ENCODE data around the gene TAF3.

Gene TAF3

DNA sequence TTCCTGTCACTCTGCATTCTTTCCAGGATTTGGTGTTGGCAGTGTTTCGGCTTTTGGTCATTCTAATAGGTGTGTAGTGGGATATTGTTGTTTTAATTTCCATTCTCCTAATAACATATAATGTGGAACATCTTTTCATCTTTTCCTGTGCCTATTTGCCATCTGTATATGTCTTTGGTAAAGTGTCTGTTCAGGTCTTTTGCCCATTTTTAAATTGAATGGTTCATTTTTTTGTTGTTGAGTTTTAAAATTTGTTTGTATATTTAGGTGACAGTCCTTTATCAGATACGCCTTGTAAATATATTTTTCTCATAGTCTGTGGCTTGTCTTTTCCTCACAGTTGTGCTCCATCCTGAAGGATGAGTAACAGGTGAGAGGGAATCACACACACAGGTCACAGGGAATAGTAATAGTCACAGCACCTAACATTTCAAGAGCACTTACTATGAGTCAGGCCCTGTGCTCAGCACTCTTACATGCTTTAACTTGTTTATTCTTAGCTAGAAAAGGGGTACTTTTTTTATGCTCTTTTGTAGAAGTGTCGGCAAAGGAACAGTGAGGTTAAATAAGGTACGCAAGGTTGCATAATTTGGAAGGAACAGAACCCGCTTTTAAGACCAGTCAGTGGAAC, 119.1 kb downstream of the TAF3 start:
- DNase-seq = no peak
- no peak overlapping the region for H3K9ac ChIP-seq (ENCODE audit: low read depth, low read length)
- no peak for ATAC-seq (ENCODE audit: insufficient read depth, low read depth)
- no peaks in the 10 kb centered on the region; the same call in 1 of the 2 replicates for H4K20me1 ChIP-seq (ENCODE audit: insufficient read depth, low read length)
- H3K9me3 ChIP-seq (ENCODE audit: insufficient read depth, low read length, severe bottlenecking) = no peaks in the 10 kb centered on the region
- H3K79me2 ChIP-seq (ENCODE audit: insufficient read depth, low read length) = 0 out of 2 replicates have a peak, but pooled peaks cover 2% of the 10 kb centered on the region
- TF ChIP-seq, protein P1, sequence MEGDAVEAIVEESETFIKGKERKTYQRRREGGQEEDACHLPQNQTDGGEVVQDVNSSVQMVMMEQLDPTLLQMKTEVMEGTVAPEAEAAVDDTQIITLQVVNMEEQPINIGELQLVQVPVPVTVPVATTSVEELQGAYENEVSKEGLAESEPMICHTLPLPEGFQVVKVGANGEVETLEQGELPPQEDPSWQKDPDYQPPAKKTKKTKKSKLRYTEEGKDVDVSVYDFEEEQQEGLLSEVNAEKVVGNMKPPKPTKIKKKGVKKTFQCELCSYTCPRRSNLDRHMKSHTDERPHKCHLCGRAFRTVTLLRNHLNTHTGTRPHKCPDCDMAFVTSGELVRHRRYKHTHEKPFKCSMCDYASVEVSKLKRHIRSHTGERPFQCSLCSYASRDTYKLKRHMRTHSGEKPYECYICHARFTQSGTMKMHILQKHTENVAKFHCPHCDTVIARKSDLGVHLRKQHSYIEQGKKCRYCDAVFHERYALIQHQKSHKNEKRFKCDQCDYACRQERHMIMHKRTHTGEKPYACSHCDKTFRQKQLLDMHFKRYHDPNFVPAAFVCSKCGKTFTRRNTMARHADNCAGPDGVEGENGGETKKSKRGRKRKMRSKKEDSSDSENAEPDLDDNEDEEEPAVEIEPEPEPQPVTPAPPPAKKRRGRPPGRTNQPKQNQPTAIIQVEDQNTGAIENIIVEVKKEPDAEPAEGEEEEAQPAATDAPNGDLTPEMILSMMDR (IDR thresholded peaks at IDR 0.05; ENCODE audit: borderline replicate concordance, extremely low read depth, low read length, poor library complexity, severe bottlenecking) = no peak
- no peak for TF ChIP-seq EZH2 (IDR thresholded peaks at IDR 0.05; ENCODE audit: borderline replicate concordance, low read depth, low read length, severe bottlenecking)
- no peak overlapping the region for H3K4me2 ChIP-seq (ENCODE audit: insufficient read depth, low read length)
- no peaks in the 10 kb centered on the region for H3K4me1 ChIP-seq (ENCODE audit: insufficient read depth, low read length)
- no peak overlapping the region for H3K27ac ChIP-seq (ENCODE audit: low read length)
- H3K27me3 ChIP-seq (ENCODE audit: insufficient read depth, low read length, poor library complexity) = no peaks in the 10 kb centered on the region
- no peak overlapping the region for H2AFZ ChIP-seq (ENCODE audit: low read depth, low read length)
- H3K4me3 ChIP-seq (ENCODE audit: low read depth in 1 of 2, low read length in 2 of 2) = no peak overlapping the region
- no peaks in the 10 kb centered on the region for H3K36me3 ChIP-seq (ENCODE audit: insufficient read depth, low read length)

DNA sequence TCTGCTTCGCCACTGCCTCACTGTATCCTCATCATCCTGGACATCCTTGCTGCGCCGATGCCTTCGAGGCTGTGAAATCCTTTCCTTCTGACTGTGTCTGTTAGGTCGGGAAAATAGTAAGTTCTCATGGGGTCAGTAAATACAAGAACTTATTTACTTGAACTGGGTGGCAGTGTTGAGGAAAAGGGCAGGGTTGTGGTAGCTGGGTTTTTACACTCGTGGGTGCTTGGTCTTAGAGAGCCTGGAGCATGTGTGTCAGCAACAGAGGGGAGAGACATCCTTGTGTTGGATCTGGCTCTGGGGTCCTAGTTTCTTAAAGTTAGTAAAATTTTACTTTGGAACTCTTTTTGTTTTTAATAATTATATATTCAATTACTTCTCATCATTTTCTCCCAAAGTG, 123.3 kb downstream of the TAF3 start:
- Histone ChIP-seq H3K36me3 (ENCODE audit: insufficient read depth, low read length) (no peaks in the 10 kb centered on the region), H3K79me2 (ENCODE audit: insufficient read depth, low read length) (0 out of 2 replicates have a peak, but pooled peaks cover 5% of the 10 kb centered on the region), H3K4me2 (ENCODE audit: insufficient read depth, low read length) (no peak overlapping the region), H3K27ac (ENCODE audit: low read length) (no peak overlapping the region), H2AFZ (ENCODE audit: low read depth, low read length) (no peak overlapping the region), H3K4me1 (ENCODE audit: insufficient read depth, low read length) (no peaks in the 10 kb centered on the region), H3K27me3 (ENCODE audit: insufficient read depth, low read length, poor library complexity) (no peaks in the 10 kb centered on the region), H3K9me3 (ENCODE audit: insufficient read depth, low read length, severe bottlenecking) (no peaks in the 10 kb centered on the region), H4K20me1 (ENCODE audit: insufficient read depth, low read length) (peaks cover 4% of the 10 kb centered on the region; the same call in 1 of the 2 replicates), H3K4me3 (ENCODE audit: low read depth in 1 of 2, low read length in 2 of 2) (no peak overlapping the region), H3K9ac (ENCODE audit: low read depth, low read length) (no peak overlapping the region)
- no peak for DNase-seq
- no peak; the same call in 2 of the 3 replicates for ATAC-seq (ENCODE audit: insufficient read depth, low read depth)
- no peak for TF ChIP-seq EZH2 (IDR thresholded peaks at IDR 0.05; ENCODE audit: borderline replicate concordance, low read depth, low read length, severe bottlenecking)
- TF ChIP-seq, protein P1 (IDR thresholded peaks at IDR 0.05; ENCODE audit: borderline replicate concordance, extremely low read depth, low read length, poor library complexity, severe bottlenecking) = no peak

DNA sequence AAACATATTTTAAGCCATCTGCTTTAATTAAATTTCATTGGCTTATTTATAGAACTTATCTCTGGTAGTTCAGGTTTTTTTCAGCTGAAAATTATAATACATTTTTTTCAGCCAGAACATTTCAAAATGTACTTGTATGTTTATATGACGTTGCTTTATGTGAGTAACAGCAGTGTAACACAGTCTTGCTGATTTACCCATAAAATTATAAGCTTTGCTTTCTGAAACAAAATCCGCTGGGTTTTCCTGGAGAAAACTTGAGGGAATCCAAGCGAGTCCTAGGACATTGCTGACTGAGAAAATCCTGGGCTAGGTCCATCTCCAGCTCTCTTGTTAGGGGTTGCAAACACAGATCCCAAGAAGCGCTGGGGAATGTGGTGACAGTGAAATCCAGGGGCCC, 124.0 kb downstream of the TAF3 start:
- no peak overlapping the region for H2AFZ ChIP-seq (ENCODE audit: low read depth, low read length)
- H3K27ac ChIP-seq (ENCODE audit: low read length) = no peak overlapping the region
- H3K9ac ChIP-seq (ENCODE audit: low read depth, low read length) = no peak overlapping the region
- DNase-seq (no peak), ATAC-seq (ENCODE audit: insufficient read depth, low read depth) (no peak)
- H4K20me1 ChIP-seq (ENCODE audit: insufficient read depth, low read length) = peaks cover 4% of the 10 kb centered on the region; the same call in 1 of the 2 replicates
- no peaks in the 10 kb centered on the region for H3K36me3 ChIP-seq (ENCODE audit: insufficient read depth, low read length)
- no peaks in the 10 kb centered on the region for H3K4me1 ChIP-seq (ENCODE audit: insufficient read depth, low read length)
- no peak overlapping the region for H3K4me3 ChIP-seq (ENCODE audit: low read depth in 1 of 2, low read length in 2 of 2)
- no peaks in the 10 kb centered on the region for H3K27me3 ChIP-seq (ENCODE audit: insufficient read depth, low read length, poor library complexity)
- H3K79me2 ChIP-seq (ENCODE audit: insufficient read depth, low read length) = 0 out of 2 replicates have a peak, but pooled peaks cover 3% of the 10 kb centered on the region
- no peaks in the 10 kb centered on the region for H3K9me3 ChIP-seq (ENCODE audit: insufficient read depth, low read length, severe bottlenecking)
- no peak for TF ChIP-seq EZH2 (IDR thresholded peaks at IDR 0.05; ENCODE audit: borderline replicate concordance, low read depth, low read length, severe bottlenecking)
- TF ChIP-seq, protein P1 (IDR thresholded peaks at IDR 0.05; ENCODE audit: borderline replicate concordance, extremely low read depth, low read length, poor library complexity, severe bottlenecking) = no peak
- H3K4me2 ChIP-seq (ENCODE audit: insufficient read depth, low read length) = no peak overlapping the region

Data from DND-41 (cell line).